KG1 (cell line): ENCODE data around the gene MTMR8.

Experiments used
- DNase-seq: peaks from one replicate; lab custom pipeline; 2025; lab: John Stamatoyannopoulos, UW

Gene MTMR8

GRCh38 chrX:64306712-64307111, 88.5 kb downstream of the MTMR8 start:
- DNase-seq, result no peak

GRCh38 chrX:64291123-64291522, 104.1 kb downstream of the MTMR8 start:
- DNase-seq, result no peak

- DNase-seq, result no peak
Measured at GRCh38 chrX:64265265-64265664, 130.0 kb downstream of the MTMR8 start.

- DNase-seq, result no peak
Measured at GRCh38 chrX:64230123-64230970, 164.9 kb downstream of the MTMR8 start, which contains the start of gene ASB12. Gene ASB12 (minus strand): TSS chrX:64230607. CDS start chrX:64225650, 4,957 bp downstream.

GRCh38 chrX:64229154-64229553, 166.1 kb downstream of the MTMR8 start:
- no peak for DNase-seq
